Right atrium auricular region (tissue), 2 donors: ENCODE results near the gene LILRA6. TPM values are rescaled to one million over a fixed set of nuclear protein-coding genes. Genes with fewer than 3 reads are reported as not detected.

Experiments used
- DNase-seq: peaks from one replicate; pipeline ENCODE4 v3.0.0-alpha.2; 2019; ENCODE audit warnings: low spot score
- H3K27ac ChIP-seq, 2 donors: fragments of 200-600 bp; sonication (generic); 1 replicate in 1 of 2; 2 replicates in 1 of 2; pipeline ENCODE4 v1.5.1; 2016 to 2019
- H3K27me3 ChIP-seq, 2 donors: fragments of 200-600 bp; sonication (generic); one replicate each; pipeline versions ENCODE4 v1.5.1 to v1.6.0; 2017 to 2019
- H3K36me3 ChIP-seq: fragments of 200-600 bp; sonication (generic); one replicate; pipeline ENCODE4 v1.5.1; 2016
- H3K4me1 ChIP-seq, 2 donors: fragments of 200-600 bp; sonication (generic); one replicate each; pipeline versions ENCODE4 v1.5.1 to v1.6.0; 2017 to 2019
- H3K4me3 ChIP-seq, 2 donors: fragments of 200-600 bp; sonication (generic); 1 replicate in 1 of 2; 2 replicates in 1 of 2; pipeline ENCODE4 v1.5.1; 2017 to 2019; ENCODE audit warnings: mild to moderate bottlenecking in 1 of 2, moderate library complexity in 1 of 2
- H3K9me3 ChIP-seq, 2 donors: fragments of 200-600 bp; sonication (generic); one replicate each; pipeline ENCODE4 v1.5.1; 2019
- CTCF ChIP-seq, 2 donors: fragments of 200-600 bp; sonication (generic); IDR thresholded peaks; one replicate each; pipeline ENCODE4 v1.5.1; 2019; ENCODE audit warnings: antibody characterized with exemption in 2 of 2
- total RNA-seq, 2 donors: library from RNA; depleted of rRNA; stranded (reverse); fragments of >200 nt; gene quantifications; one replicate each; pipeline ENCODE4 v1.1.0, GENCODE V29; 2016

The LILRA6 gene
- total RNA-seq, 2 donors from 2014 or later: 1.7 TPM; not detected in 1

GRCh38 chr19:54256250-54257115, 13.9 kb upstream of the LILRA6 start:
- TF ChIP-seq CTCF (IDR thresholded peaks at IDR 0.05): no peak
- H3K4me1 ChIP-seq: no peaks in the 10 kb centered on the region
- H3K27me3 ChIP-seq: no peaks in the 10 kb centered on the region
- peak; percentile 51 for DNase-seq
- peak overlapping the region; percentile 6 to 26 for H3K4me3 ChIP-seq
- no peaks in the 10 kb centered on the region for H3K36me3 ChIP-seq
- H3K9me3 ChIP-seq: no peaks in the 10 kb centered on the region
- H3K27ac ChIP-seq: no peak overlapping the region

- Histone ChIP-seq H3K27me3 (no peaks in the 10 kb centered on the region), H3K36me3 (no peaks in the 10 kb centered on the region), H3K4me1 (no peaks in the 10 kb centered on the region), H3K9me3 (no peaks in the 10 kb centered on the region), H3K27ac (no peak overlapping the region), H3K4me3 (no peak overlapping the region)
- no peak for TF ChIP-seq CTCF (IDR thresholded peaks at IDR 0.05)
- DNase-seq: peak; percentile 57
These were observed 12.7 kb upstream of the LILRA6 start for GRCh38 chr19:54255105-54255775.

GRCh38 chr19:54254195-54254906, 11.8 kb upstream of the LILRA6 start:
- Histone ChIP-seq H3K36me3 (no peaks in the 10 kb centered on the region), H3K4me3 (no peak overlapping the region), H3K27ac (no peak overlapping the region), H3K9me3 (no peaks in the 10 kb centered on the region), H3K27me3 (no peaks in the 10 kb centered on the region), H3K4me1 (no peaks in the 10 kb centered on the region)
- no peak for TF ChIP-seq CTCF (IDR thresholded peaks at IDR 0.05)
- peak; percentile 47 for DNase-seq

- H3K4me3 ChIP-seq: no peak overlapping the region
- H3K36me3 ChIP-seq: no peaks in the 10 kb centered on the region
- H3K9me3 ChIP-seq: no peaks in the 10 kb centered on the region
- no peaks in the 10 kb centered on the region for H3K27me3 ChIP-seq
- DNase-seq: peak; percentile 34
- no peak for TF ChIP-seq CTCF (IDR thresholded peaks at IDR 0.05)
- no peak overlapping the region for H3K27ac ChIP-seq
- H3K4me1 ChIP-seq: no peaks in the 10 kb centered on the region
These were observed 11.0 kb upstream of the LILRA6 start for GRCh38 chr19:54253331-54254194.

- DNase-seq: peak; percentile 23
- Histone ChIP-seq H3K27me3 (no peaks in the 10 kb centered on the region), H3K27ac (no peak overlapping the region), H3K4me3 (no peak overlapping the region), H3K4me1 (no peaks in the 10 kb centered on the region), H3K9me3 (no peaks in the 10 kb centered on the region), H3K36me3 (no peaks in the 10 kb centered on the region)
- TF ChIP-seq CTCF (IDR thresholded peaks at IDR 0.05): no peak
These were observed 10.3 kb upstream of the LILRA6 start for GRCh38 chr19:54252845-54253244.
